HepG2 (cell line): Measurements from ENCODE around the gene LYPD4. TPM values are rescaled to one million over a fixed set of nuclear protein-coding genes. Genes with fewer than 3 reads are reported as not detected.

ENCODE experiments used
- AGO1 ChIP-seq: fragments of 200-400 bp; formaldehyde crosslinking; IDR thresholded peaks from 2 replicates; pipeline ENCODE4 v1.6.1; 2017; ENCODE audit warnings: mild to moderate bottlenecking, low read depth, low read length, moderate library complexity; ENCODE audit not compliant: poor library complexity, severe bottlenecking
- ARHGAP35 ChIP-seq: sonication (generic); formaldehyde crosslinking; IDR thresholded peaks from 2 replicates; pipeline ENCODE4 v1.9.0; 2022; ENCODE audit warnings: mild to moderate bottlenecking, inconsistent platforms, moderate library complexity, missing genetic modification reagents, borderline replicate concordance
- BCL3 ChIP-seq: sonication (generic); formaldehyde crosslinking; IDR thresholded peaks from 2 replicates; pipeline ENCODE4 v1.5.1; 2020; ENCODE audit warnings: mild to moderate bottlenecking, missing genetic modification reagents, moderate library complexity
- CREM ChIP-seq, 2 experiments: sonication (generic) in 1 of 2; formaldehyde crosslinking in 1 of 2; IDR thresholded peaks; 2 replicates each; pipeline versions ENCODE4 v1.4.0 to v1.6.1; 2016 to 2020; ENCODE audit warnings: antibody characterized with exemption in 1 of 2, mild to moderate bottlenecking in 1 of 2, missing genetic modification reagents in 1 of 2
- EEA1 ChIP-seq: sonication (generic); formaldehyde crosslinking; IDR thresholded peaks from 2 replicates; pipeline ENCODE4 v1.5.1; 2020; ENCODE audit warnings: mild to moderate bottlenecking, missing genetic modification reagents, borderline replicate concordance
- ELF3 ChIP-seq: IDR thresholded peaks from 2 replicates; pipeline ENCODE4 v1.6.1; 2016; ENCODE audit warnings: missing genetic modification reagents, missing compliant biosample characterization
- ELK4 ChIP-seq: sonication (generic); formaldehyde crosslinking; IDR thresholded peaks from 2 replicates; pipeline ENCODE4 v1.9.0; 2021; ENCODE audit warnings: missing genetic modification reagents, borderline replicate concordance
- MNT ChIP-seq: fragments of 450-650 bp; IDR thresholded peaks from 2 replicates; pipeline ENCODE4 v1.6.1; 2016
- MTF2 ChIP-seq: sonication (generic); formaldehyde crosslinking; IDR thresholded peaks from 2 replicates; pipeline ENCODE4 v1.5.0; 2020; ENCODE audit warnings: missing genetic modification reagents, borderline replicate concordance
- NCOA5 ChIP-seq: sonication (generic); formaldehyde crosslinking; IDR thresholded peaks from 2 replicates; pipeline ENCODE4 v1.4.0; 2020; ENCODE audit warnings: missing genetic modification reagents
- NFYC ChIP-seq: IDR thresholded peaks from 2 replicates; pipeline ENCODE4 v1.6.1; 2016; ENCODE audit warnings: missing genetic modification reagents, missing compliant biosample characterization
- POLR2AphosphoS2 ChIP-seq: IDR thresholded peaks from 2 replicates; pipeline ENCODE4 v1.6.1; 2011; ENCODE audit warnings: low read depth, low read length, improper control_type of control experiment
- POLR2G ChIP-seq: fragments of 200-400 bp; formaldehyde crosslinking; IDR thresholded peaks from 2 replicates; pipeline ENCODE4 v1.6.1; 2018; ENCODE audit warnings: mild to moderate bottlenecking, low read depth, low read length, moderate library complexity
- TFE3 ChIP-seq: IDR thresholded peaks from 2 replicates; pipeline ENCODE4 v1.6.1; 2016
- ZFX ChIP-seq: sonication (generic); formaldehyde crosslinking; IDR thresholded peaks from 2 replicates; pipeline ENCODE4 v1.4.0; 2020; ENCODE audit warnings: mild to moderate bottlenecking, low read depth, missing genetic modification reagents, moderate library complexity
- ZNF256 ChIP-seq: sonication (generic); formaldehyde crosslinking; conservative IDR thresholded peaks from 2 replicates; pipeline ENCODE4 v1.4.0; 2020; ENCODE audit warnings: missing genetic modification reagents
- ZNF460 ChIP-seq: sonication (generic); formaldehyde crosslinking; IDR thresholded peaks from 2 replicates; pipeline ENCODE4 v1.5.1; 2020; ENCODE audit warnings: missing genetic modification reagents, mild to moderate bottlenecking, borderline replicate concordance
- ZNF557 ChIP-seq: sonication (generic); formaldehyde crosslinking; IDR thresholded peaks from 2 replicates; pipeline ENCODE4 v1.4.0; 2020; ENCODE audit warnings: missing genetic modification reagents
- ZNF639 ChIP-seq: conservative IDR thresholded peaks from 2 replicates; pipeline ENCODE4 v1.6.1; 2018; ENCODE audit warnings: missing genetic modification reagents
- ZNF740 ChIP-seq: sonication (generic); formaldehyde crosslinking; IDR thresholded peaks from 2 replicates; pipeline ENCODE4 v1.4.0; 2020; ENCODE audit warnings: missing genetic modification reagents
- polyA plus RNA-seq, 8 experiments: library from polyadenylated mRNA; depleted of rRNA in 3 of 8; stranded (reverse) in 7 of 8; unstranded in 1 of 8; fragments of >200 nt; fragmentation: Illumina TruSeq in 4 of 8; extraction: Trizol in 4 of 8; gene quantifications; 2 replicates each; pipeline versions ENCODE4 v1.2.1 to v1.2.3, GENCODE V29; 2011 to 2016; ENCODE audit warnings: low read depth in 4 of 8, missing spikeins in 1 of 8, mixed read lengths in 1 of 8; ENCODE audit not compliant: insufficient read depth in 1 of 8
- total RNA-seq, 5 experiments: library from RNA; depleted of rRNA; stranded (reverse); fragments of >200 nt; fragmentation: Illumina TruSeq; extraction: Trizol; gene quantifications; 2 replicates each; pipeline ENCODE4 v1.2.3, GENCODE V29; 2016; ENCODE audit warnings: low read depth in 1 of 5

Gene LYPD4
- total and polyA plus RNA-seq, 2 of the 13 experiments (the other 11 are each of a cell fraction or from before 2014, with no cell fraction given), result not detected

- TF ChIP-seq EEA1, result no peak
- TF ChIP-seq CREM (IDR thresholded peaks at IDR 0.05), result no peak
- TF ChIP-seq CREM (CRISPR knock-in tag; IDR thresholded peaks at IDR 0.05), result no peak
- TF ChIP-seq BCL3 (CRISPR knock-in tag), result no peak
- peak; percentile 95 for TF ChIP-seq AGO1
- no peak for TF ChIP-seq NCOA5
- TF ChIP-seq ZNF460 (CRISPR knock-in tag), result no peak
- TF ChIP-seq ZNF256, result no peak
- TF ChIP-seq POLR2G, result peak; percentile 82
- TF ChIP-seq ARHGAP35 (CRISPR knock-in tag), result no peak
- peak; percentile 43; the same call in 1 of the 2 replicates for TF ChIP-seq POLR2AphosphoS2
- no peak for TF ChIP-seq NFYC (CRISPR knock-in tag)
- 0 out of 2 replicates have a peak, but pooled peaks have one; percentile 29 for TF ChIP-seq ZNF740 (CRISPR knock-in tag)
- TF ChIP-seq MTF2, result no peak
- no peak for TF ChIP-seq ZNF557 (CRISPR knock-in tag)
- TF ChIP-seq MNT, result no peak
- TF ChIP-seq ZFX (CRISPR knock-in tag), result peak; percentile 43; the same call in 1 of the 2 replicates
- no peak for TF ChIP-seq ELK4 (CRISPR knock-in tag)
- TF ChIP-seq ZNF639, result no peak
- TF ChIP-seq ELF3, result no peak
- TF ChIP-seq TFE3 (CRISPR knock-in tag), result no peak
Observed at GRCh38 chr19:41871573-41872383, 27.3 kb upstream of the LYPD4 start (continued).
